SK-N-MC (cell line): ENCODE measurements around the gene ESD.
"Not testable (repeated sequence)": the region's sequence is repeated elsewhere in the genome, so short reads cannot be mapped to it uniquely, and the experiment has no call there.

Source experiments
- DNase-seq: peaks from one replicate; pipeline ENCODE4 v3.0.0-alpha.2; 2011; ENCODE audit warnings: low read depth, low spot score
- H3K27ac ChIP-seq: fragments of 200-600 bp; sonication (generic); 2 replicates; pipeline ENCODE4 v1.5.1; 2016; ENCODE audit warnings: mixed run types
- H3K36me3 ChIP-seq: fragments of 200-600 bp; sonication (generic); 2 replicates; pipeline ENCODE4 v1.6.1; 2017; ENCODE audit warnings: antibody characterized with exemption, low read length, mixed read lengths; ENCODE audit not compliant: insufficient read depth
- H3K4me3 ChIP-seq: fragments of 200-600 bp; sonication (generic); 2 replicates; pipeline ENCODE4 v1.5.1; 2016
- H3K9ac ChIP-seq: fragments of 200-600 bp; sonication (generic); 2 replicates; pipeline ENCODE4 v1.8.0; 2017; ENCODE audit warnings: mixed run types, mixed read lengths; ENCODE audit not compliant: insufficient read length
- H3K9me3 ChIP-seq: fragments of 200-600 bp; sonication (generic); 2 replicates; pipeline ENCODE4 v1.6.1; 2017; ENCODE audit warnings: low read depth, mild to moderate bottlenecking, antibody characterized with exemption, low read length, moderate library complexity, mixed read lengths
- EZH2 ChIP-seq: fragments of 200-600 bp; sonication (generic); IDR thresholded peaks from one replicate; pipeline ENCODE4 v1.6.1; 2017; ENCODE audit warnings: antibody characterized with exemption
- FOXP2 ChIP-seq: optimal IDR thresholded peaks from 2 replicates; pipeline ENCODE3; 2011; ENCODE audit warnings: mild to moderate bottlenecking, moderate library complexity; ENCODE audit not compliant: insufficient read depth; ENCODE audit errors: extremely low read length, control extremely low read depth
- POLR2AphosphoS5 ChIP-seq: IDR thresholded peaks from 2 replicates; pipeline ENCODE4 v1.6.1; 2012; ENCODE audit warnings: mild to moderate bottlenecking, low read depth, low read length, borderline replicate concordance

The ESD gene

GRCh38 chr13:46756977-46757376, 40.0 kb downstream of the ESD start:
- no peak overlapping the region for H3K27ac ChIP-seq

GRCh38 chr13:46755508-46755907, 41.5 kb downstream of the ESD start:
- not testable (repeated sequence) for H3K9me3 ChIP-seq, H3K27ac ChIP-seq, H3K4me3 ChIP-seq, H3K36me3 ChIP-seq, H3K9ac ChIP-seq, DNase-seq

More at GRCh38 chr13:46756977-46757376, 40.0 kb downstream of the ESD start:
- no peak for DNase-seq
- H3K4me3 ChIP-seq = no peak overlapping the region
- no peaks in the 10 kb centered on the region for H3K36me3 ChIP-seq
- no peak for TF ChIP-seq POLR2AphosphoS5
- no peak for TF ChIP-seq FOXP2
- no peak for TF ChIP-seq EZH2
- H3K9ac ChIP-seq = no peak overlapping the region
- H3K9me3 ChIP-seq = no peaks in the 10 kb centered on the region

GRCh38 chr13:46754812-46755211, 42.1 kb downstream of the ESD start:
- Histone ChIP-seq H3K27ac (no peak overlapping the region), H3K9me3 (no peaks in the 10 kb centered on the region), H3K4me3 (no peak overlapping the region), H3K9ac (no peak overlapping the region), H3K36me3 (peaks cover 5% of the 10 kb centered on the region)
- no peak for TF ChIP-seq EZH2
- TF ChIP-seq FOXP2 = no peak
- TF ChIP-seq POLR2AphosphoS5 = no peak
- no peak for DNase-seq

- peaks cover 5% of the 10 kb centered on the region for H3K36me3 ChIP-seq
- H3K9me3 ChIP-seq = no peaks in the 10 kb centered on the region
- H3K9ac ChIP-seq = no peak overlapping the region
- no peak for TF ChIP-seq FOXP2
- TF ChIP-seq POLR2AphosphoS5 = no peak
- TF ChIP-seq EZH2 = no peak
- H3K27ac ChIP-seq = no peak overlapping the region
- H3K4me3 ChIP-seq = no peak overlapping the region
- no peak for DNase-seq
These were observed 43.0 kb downstream of the ESD start for GRCh38 chr13:46753917-46754316.

- Histone ChIP-seq H3K36me3 (peaks cover 5% of the 10 kb centered on the region), H3K4me3 (no peak overlapping the region), H3K9ac (no peak overlapping the region), H3K9me3 (no peaks in the 10 kb centered on the region), H3K27ac (no peak overlapping the region)
- no peak for DNase-seq
- TF ChIP-seq POLR2AphosphoS5 = no peak
- no peak for TF ChIP-seq FOXP2
- no peak for TF ChIP-seq EZH2
These were observed 43.8 kb downstream of the ESD start for GRCh38 chr13:46753137-46753536.

GRCh38 chr13:46751811-46752635, 44.9 kb downstream of the ESD start:
- DNase-seq = no peak
- Histone ChIP-seq H3K27ac (peak overlapping the region; percentile 61; the same call in 1 of the 2 replicates), H3K9ac (no peak overlapping the region), H3K36me3 (peaks cover 5% of the 10 kb centered on the region), H3K9me3 (no peaks in the 10 kb centered on the region), H3K4me3 (no peak overlapping the region)
- TF ChIP-seq POLR2AphosphoS5 = no peak
- no peak for TF ChIP-seq FOXP2
- TF ChIP-seq EZH2 = no peak

GRCh38 chr13:46749951-46750350, 47.0 kb downstream of the ESD start:
- no peak for DNase-seq
- Histone ChIP-seq H3K9me3 (no peaks in the 10 kb centered on the region), H3K27ac (no peak overlapping the region), H3K4me3 (no peak overlapping the region), H3K9ac (no peak overlapping the region), H3K36me3 (peaks cover 22% of the 10 kb centered on the region)
- no peak for TF ChIP-seq POLR2AphosphoS5
- no peak for TF ChIP-seq EZH2
- no peak for TF ChIP-seq FOXP2

- Histone ChIP-seq H3K36me3 (peaks cover 32% of the 10 kb centered on the region), H3K27ac (no peak overlapping the region), H3K9ac (no peak overlapping the region), H3K9me3 (no peaks in the 10 kb centered on the region), H3K4me3 (no peak overlapping the region)
- TF ChIP-seq EZH2 = no peak
- TF ChIP-seq FOXP2 = no peak
- no peak for TF ChIP-seq POLR2AphosphoS5
- DNase-seq = no peak
These were observed 48.7 kb downstream of the ESD start for GRCh38 chr13:46748300-46748699.
